Erythroblast (primary cell): Measurements from ENCODE around the gene BIN2.

ENCODE experiments used
- GATA1 ChIP-seq: IDR thresholded peaks from 2 replicates; pipeline ENCODE4 v1.6.1; 2011; ENCODE audit warnings: low read depth, mild to moderate bottlenecking, control low read depth, low read length, moderate library complexity
- POLR2A ChIP-seq: IDR thresholded peaks from 2 replicates; pipeline ENCODE4 v1.6.1; 2011; ENCODE audit warnings: mild to moderate bottlenecking, low read length

GRCh38 chr12:51370667-51371066 lies 46.7 kb upstream of the BIN2 start:
- TF ChIP-seq POLR2A (no peak), GATA1 (no peak)
